ENCODE data around the gene OR51B4. TPM values are rescaled to one million over a fixed set of nuclear protein-coding genes. Genes with fewer than 3 reads are reported as not detected.

OR51B4 gene
- polyA plus RNA-seq, 1 donor (not counting 4 experiments of a cell fraction or from before 2014, with no cell fraction given) = not detected

DNA sequence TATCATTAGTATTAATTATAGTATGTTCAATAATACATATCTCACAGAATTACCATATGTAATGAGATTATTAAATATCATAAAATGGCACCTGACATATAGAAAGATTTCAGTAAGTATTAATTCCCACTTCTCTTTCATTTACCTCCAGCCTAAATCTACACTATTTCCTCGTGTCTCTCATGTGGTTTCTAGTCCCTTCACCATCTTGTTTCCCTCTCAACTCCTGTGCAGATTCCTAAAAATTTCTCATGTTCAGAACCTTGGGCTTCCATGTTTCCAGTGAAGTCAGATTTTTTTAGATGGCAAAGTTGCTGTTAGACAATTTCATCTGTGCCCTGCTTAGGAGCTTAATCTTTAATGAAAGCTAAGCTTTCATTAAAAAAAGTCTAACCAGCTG is 17.9 kb downstream of the OR51B4 start:
- no peak for DNase-seq (ENCODE audit: low read depth, low spot score)
- no peaks in the 10 kb centered on the region for H3K36me3 ChIP-seq (ENCODE audit: control insufficient read depth in 2 of 2, extremely low read depth in 1 of 2, insufficient read depth in 2 of 2, low read length in 2 of 2)
- H4K20me1 ChIP-seq (ENCODE audit: control insufficient read depth, extremely low read depth, insufficient read depth, low read length) = no peaks in the 10 kb centered on the region
- no peak overlapping the region for H3K4me3 ChIP-seq (ENCODE audit: control insufficient read depth in 2 of 3, extremely low read depth in 1 of 3, insufficient read depth in 2 of 3, low read depth in 1 of 3, low read length in 3 of 3)
- H3K4me2 ChIP-seq (ENCODE audit: control insufficient read depth, extremely low read depth, insufficient read depth, low read depth, low read length) = no peak overlapping the region
- H3K9me1 ChIP-seq (ENCODE audit: control insufficient read depth, extremely low read depth, insufficient read depth, low read length) = peaks cover 2% of the 10 kb centered on the region
- H3K9me3 ChIP-seq (ENCODE audit: control insufficient read depth, low read depth, low read length) = no peaks in the 10 kb centered on the region
- no peak overlapping the region for H2AFZ ChIP-seq (ENCODE audit: control insufficient read depth, low read length)
- H3K27ac ChIP-seq (ENCODE audit: control insufficient read depth, insufficient read depth, low read length) = no peak overlapping the region
- H3K79me2 ChIP-seq (ENCODE audit: control insufficient read depth, insufficient read depth, low read length) = no peaks in the 10 kb centered on the region
- dilution Hi-C loops (cut with MboI; ENCODE audit: extremely low pct_ligation_motif_present, low sequenced_read_pairs) = no loop called here
- FAIRE-seq = no peak
- no peak for TF ChIP-seq EZH2 (IDR thresholded peaks at IDR 0.05; ENCODE audit: low read length)
- TF ChIP-seq, protein P1, sequence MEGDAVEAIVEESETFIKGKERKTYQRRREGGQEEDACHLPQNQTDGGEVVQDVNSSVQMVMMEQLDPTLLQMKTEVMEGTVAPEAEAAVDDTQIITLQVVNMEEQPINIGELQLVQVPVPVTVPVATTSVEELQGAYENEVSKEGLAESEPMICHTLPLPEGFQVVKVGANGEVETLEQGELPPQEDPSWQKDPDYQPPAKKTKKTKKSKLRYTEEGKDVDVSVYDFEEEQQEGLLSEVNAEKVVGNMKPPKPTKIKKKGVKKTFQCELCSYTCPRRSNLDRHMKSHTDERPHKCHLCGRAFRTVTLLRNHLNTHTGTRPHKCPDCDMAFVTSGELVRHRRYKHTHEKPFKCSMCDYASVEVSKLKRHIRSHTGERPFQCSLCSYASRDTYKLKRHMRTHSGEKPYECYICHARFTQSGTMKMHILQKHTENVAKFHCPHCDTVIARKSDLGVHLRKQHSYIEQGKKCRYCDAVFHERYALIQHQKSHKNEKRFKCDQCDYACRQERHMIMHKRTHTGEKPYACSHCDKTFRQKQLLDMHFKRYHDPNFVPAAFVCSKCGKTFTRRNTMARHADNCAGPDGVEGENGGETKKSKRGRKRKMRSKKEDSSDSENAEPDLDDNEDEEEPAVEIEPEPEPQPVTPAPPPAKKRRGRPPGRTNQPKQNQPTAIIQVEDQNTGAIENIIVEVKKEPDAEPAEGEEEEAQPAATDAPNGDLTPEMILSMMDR (optimal IDR thresholded peaks at IDR 0.05 in 1 of 3, IDR thresholded peaks at IDR 0.05 in 1 of 3, conservative IDR thresholded peaks at IDR 0.05 in 1 of 3; ENCODE audit: extremely low read depth in 1 of 3, insufficient read depth in 2 of 3, low read length in 3 of 3) = no peak
- no peak overlapping the region for H3K9ac ChIP-seq (ENCODE audit: control insufficient read depth, extremely low read depth, insufficient read depth, low read length)
- H3K4me1 ChIP-seq (ENCODE audit: control insufficient read depth, extremely low read depth, insufficient read depth, low read length) = peaks cover 27% of the 10 kb centered on the region
- no peaks in the 10 kb centered on the region for H3K27me3 ChIP-seq (ENCODE audit: control insufficient read depth, extremely low read depth, insufficient read depth, low read length)

DNA sequence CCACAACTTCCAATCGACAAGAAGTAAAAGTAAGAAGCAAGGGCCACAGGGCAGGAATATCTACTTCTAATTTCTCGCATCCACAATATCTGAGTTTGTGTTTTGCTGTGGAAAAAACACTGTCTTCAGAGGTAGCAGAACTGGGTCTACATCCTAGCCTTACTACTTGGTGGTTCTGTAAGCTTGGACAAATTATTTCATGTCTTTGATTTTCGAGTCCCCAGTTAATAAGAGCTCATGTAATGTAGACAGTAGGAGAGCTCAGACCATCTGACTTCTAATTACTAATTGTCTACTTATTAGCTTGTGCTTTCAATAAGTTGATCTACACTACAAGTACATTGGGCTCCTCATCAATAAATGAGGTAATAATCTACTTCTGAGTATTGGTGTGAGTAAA is 18.7 kb downstream of the OR51B4 start:
- TF ChIP-seq, protein P1 (optimal IDR thresholded peaks at IDR 0.05 in 1 of 3, IDR thresholded peaks at IDR 0.05 in 1 of 3, conservative IDR thresholded peaks at IDR 0.05 in 1 of 3; ENCODE audit: extremely low read depth in 1 of 3, insufficient read depth in 2 of 3, low read length in 3 of 3) = no peak
- no peak for TF ChIP-seq EZH2 (IDR thresholded peaks at IDR 0.05; ENCODE audit: low read length)

More for the DNA sequence above, 18.7 kb downstream of the OR51B4 start:
- no peak for DNase-seq (ENCODE audit: low read depth, low spot score)
- no peaks in the 10 kb centered on the region for H3K9me3 ChIP-seq (ENCODE audit: control insufficient read depth, low read depth, low read length)
- no peak overlapping the region for H3K27ac ChIP-seq (ENCODE audit: control insufficient read depth, insufficient read depth, low read length)
- dilution Hi-C loops (cut with MboI; ENCODE audit: extremely low pct_ligation_motif_present, low sequenced_read_pairs) = no loop called here
- no peak overlapping the region for H2AFZ ChIP-seq (ENCODE audit: control insufficient read depth, low read length)
- no peaks in the 10 kb centered on the region for H3K79me2 ChIP-seq (ENCODE audit: control insufficient read depth, insufficient read depth, low read length)
- H3K4me1 ChIP-seq (ENCODE audit: control insufficient read depth, extremely low read depth, insufficient read depth, low read length) = peaks cover 27% of the 10 kb centered on the region
- H4K20me1 ChIP-seq (ENCODE audit: control insufficient read depth, extremely low read depth, insufficient read depth, low read length) = no peaks in the 10 kb centered on the region
- FAIRE-seq = no peak
- no peak overlapping the region for H3K9ac ChIP-seq (ENCODE audit: control insufficient read depth, extremely low read depth, insufficient read depth, low read length)
- H3K36me3 ChIP-seq (ENCODE audit: control insufficient read depth in 2 of 2, extremely low read depth in 1 of 2, insufficient read depth in 2 of 2, low read length in 2 of 2) = no peaks in the 10 kb centered on the region
- H3K27me3 ChIP-seq (ENCODE audit: control insufficient read depth, extremely low read depth, insufficient read depth, low read length) = no peaks in the 10 kb centered on the region
- no peak overlapping the region for H3K4me3 ChIP-seq (ENCODE audit: control insufficient read depth in 2 of 3, extremely low read depth in 1 of 3, insufficient read depth in 2 of 3, low read depth in 1 of 3, low read length in 3 of 3)
- peaks cover 2% of the 10 kb centered on the region for H3K9me1 ChIP-seq (ENCODE audit: control insufficient read depth, extremely low read depth, insufficient read depth, low read length)
- no peak overlapping the region for H3K4me2 ChIP-seq (ENCODE audit: control insufficient read depth, extremely low read depth, insufficient read depth, low read depth, low read length)
